Upper lobe of left lung (tissue), 4 donors: Measurements from ENCODE around the gene ERC1.

Source experiments
- CTCF ChIP-seq, 6 experiments: fragments of 450-650 bp in 4 of 6; fragments of 200-600 bp in 2 of 6; sonication (generic) in 2 of 6; IDR thresholded peaks; one replicate each; pipeline ENCODE4 v1.5.1; 2016 to 2019; ENCODE audit warnings: antibody characterized with exemption in 6 of 6
- EP300 ChIP-seq, 4 donors: sonication (generic); formaldehyde crosslinking; IDR thresholded peaks; one replicate each; pipeline ENCODE4 v1.5.1; 2017; ENCODE audit warnings: antibody characterized with exemption in 4 of 4, control low read depth in 2 of 4
- POLR2A ChIP-seq, 4 donors: fragments of 450-650 bp; IDR thresholded peaks; one replicate each; pipeline ENCODE4 v1.5.1; 2016 to 2017; ENCODE audit warnings: antibody characterized with exemption in 4 of 4, mild to moderate bottlenecking in 2 of 4
- POLR2AphosphoS5 ChIP-seq, 2 donors: sonication (generic); formaldehyde crosslinking; IDR thresholded peaks; one replicate each; pipeline ENCODE4 v1.5.1; 2017; ENCODE audit warnings: antibody characterized with exemption in 2 of 2

GRCh38 chr12:1213618-1214205 is 222.7 kb downstream of the ERC1 start:
- TF ChIP-seq CTCF (IDR thresholded peaks at IDR 0.05) = no peak
- TF ChIP-seq POLR2A (IDR thresholded peaks at IDR 0.05) = no peak
- TF ChIP-seq POLR2AphosphoS5 (IDR thresholded peaks at IDR 0.05) = no peak
- no peak for TF ChIP-seq EP300 (IDR thresholded peaks at IDR 0.05)
